ENCODE results near the gene SV2C. TPM values are rescaled to one million over a fixed set of nuclear protein-coding genes. Genes with fewer than 3 reads are reported as not detected.

SV2C gene
- total RNA-seq, 1 experiment from 2014 or later, result not detected

- RAD21 ChIA-PET (ENCODE audit: low non-redundant PET in 1 of 2, low total read pairs in 2 of 2, uncharacterized antibody in 2 of 2, unreplicated experiment in 2 of 2), result no interaction called here
- Histone ChIP-seq H3K79me2 (ENCODE audit: insufficient read depth, low read length) (no peaks in the 10 kb centered on the region), H3K4me2 (ENCODE audit: low read length) (no peak overlapping the region), H3K9me2 (ENCODE audit: insufficient read depth) (no peaks in the 10 kb centered on the region), H3K27ac (ENCODE audit: low read depth, low read length) (no peak overlapping the region), H3K27me3 (ENCODE audit: insufficient read depth, low read length) (no peaks in the 10 kb centered on the region), H3K4me3 (replicated peaks in 1 of 2; ENCODE audit: low read depth in 1 of 2, low read length in 2 of 2) (no peak overlapping the region), H3K4me1 (ENCODE audit: control insufficient read depth in 1 of 2, insufficient read depth in 2 of 2, low read length in 2 of 2) (no peaks in the 10 kb centered on the region), H2AFZ (ENCODE audit: low read depth, low read length, poor library complexity, severe bottlenecking) (no peak overlapping the region), H3K9ac (ENCODE audit: low read length) (no peak overlapping the region), H4K20me1 (ENCODE audit: insufficient read depth) (no peaks in the 10 kb centered on the region), H3K9me3 (ENCODE audit: control insufficient read depth in 1 of 2, insufficient read depth in 1 of 2, low read depth in 1 of 2, low read length in 2 of 2) (no peaks in the 10 kb centered on the region), H3K36me3 (ENCODE audit: control insufficient read depth in 1 of 2, insufficient read depth in 2 of 2, low read length in 2 of 2) (no peaks in the 10 kb centered on the region)
- TF ChIP-seq FOSL1 (IDR thresholded peaks at IDR 0.05; ENCODE audit: low read depth) (no peak), YY1 (IDR thresholded peaks at IDR 0.05; ENCODE audit: extremely low read depth, insufficient replicate concordance, low read depth, low read length) (no peak), POLR2A (IDR thresholded peaks at IDR 0.05; ENCODE audit: borderline replicate concordance, extremely low read depth, insufficient read depth, insufficient read length) (no peak), EZH2 (IDR thresholded peaks at IDR 0.05) (no peak), POLR2AphosphoS5 (IDR thresholded peaks at IDR 0.05; ENCODE audit: low read depth, low read length) (no peak), TCF7L2 (IDR thresholded peaks at IDR 0.05; ENCODE audit: borderline replicate concordance, extremely low read depth, insufficient read depth, insufficient read length) (no peak), SRF (IDR thresholded peaks at IDR 0.05; ENCODE audit: low read depth) (no peak), ZBTB33 (IDR thresholded peaks at IDR 0.05; ENCODE audit: extremely low read depth, insufficient replicate concordance, low read length) (no peak), CTCF (IDR thresholded peaks at IDR 0.05 in 2 of 3, conservative IDR thresholded peaks at IDR 0.05 in 1 of 3; ENCODE audit: borderline replicate concordance in 1 of 3, insufficient read depth in 1 of 3, low read depth in 2 of 3, low read length in 2 of 3) (no peak), EGR1 (IDR thresholded peaks at IDR 0.05; ENCODE audit: low read depth) (no peak), SIN3A (IDR thresholded peaks at IDR 0.05; ENCODE audit: low read depth) (no peak), JUND (IDR thresholded peaks at IDR 0.05) (no peak), ZFX (IDR thresholded peaks at IDR 0.05) (no peak), ELF1 (IDR thresholded peaks at IDR 0.05; ENCODE audit: borderline replicate concordance, low read depth) (no peak), ZNF274 (IDR thresholded peaks at IDR 0.05; ENCODE audit: low read depth, low read length) (no peak)
- intact Hi-C loops (cut with micrococcal nuclease), result no loop called here
- POLR2A ChIA-PET, result no interaction called here
- no TSS peak for BruUV-seq (replicated peaks)
- DNase-seq (ENCODE audit: low read depth, low spot score) (no peak), ATAC-seq (no peak)
- CTCF ChIA-PET, result no interaction called here
Observed at GRCh38 chr5:76223696-76224095, 140.5 kb downstream of the SV2C start.

Data from HCT116 (cell line).